HepG2 (cell line): ENCODE results near the gene ST3GAL2. TPM values are rescaled to one million over a fixed set of nuclear protein-coding genes. Genes with fewer than 3 reads are reported as not detected.

Experiments
- CC2D1A ChIP-seq: sonication (generic); formaldehyde crosslinking; IDR thresholded peaks from 2 replicates; pipeline ENCODE4 v1.8.1; 2023; ENCODE audit warnings: mild to moderate bottlenecking, missing genetic modification reagents
- FOXK1 ChIP-seq: sonication (generic); formaldehyde crosslinking; IDR thresholded peaks from 2 replicates; pipeline ENCODE4 v1.4.0; 2020; ENCODE audit warnings: low read depth, missing genetic modification reagents, borderline replicate concordance
- FOXP4 ChIP-seq: sonication (generic); formaldehyde crosslinking; IDR thresholded peaks from 2 replicates; pipeline ENCODE4 v1.4.0; 2020; ENCODE audit warnings: missing genetic modification reagents
- GTF3A ChIP-seq: sonication (generic); formaldehyde crosslinking; conservative IDR thresholded peaks from 2 replicates; pipeline ENCODE4 v1.4.0; 2020; ENCODE audit warnings: mild to moderate bottlenecking, missing genetic modification reagents
- HOXA9 ChIP-seq: sonication (generic); formaldehyde crosslinking; IDR thresholded peaks from 2 replicates; pipeline ENCODE4 v1.8.1; 2022; ENCODE audit warnings: missing genetic modification reagents, mild to moderate bottlenecking, moderate library complexity, borderline replicate concordance
- KAT8 ChIP-seq: IDR thresholded peaks from 2 replicates; pipeline ENCODE4 v1.6.1; 2016; ENCODE audit warnings: missing genetic modification reagents, missing compliant biosample characterization
- MED13 ChIP-seq: sonication (generic); formaldehyde crosslinking; IDR thresholded peaks from 2 replicates; pipeline ENCODE4 v1.5.0; 2020; ENCODE audit warnings: missing genetic modification reagents
- MLXIP ChIP-seq: sonication (generic); formaldehyde crosslinking; IDR thresholded peaks from 2 replicates; pipeline ENCODE4 v1.9.0; 2021; ENCODE audit warnings: missing genetic modification reagents, borderline replicate concordance
- NAIF1 ChIP-seq: sonication (generic); formaldehyde crosslinking; IDR thresholded peaks from 2 replicates; pipeline ENCODE4 v1.5.0; 2020; ENCODE audit warnings: mild to moderate bottlenecking, missing genetic modification reagents, borderline replicate concordance
- ONECUT2 ChIP-seq: sonication (generic); formaldehyde crosslinking; IDR thresholded peaks from 2 replicates; pipeline ENCODE4 v1.4.0; 2020; ENCODE audit warnings: missing genetic modification reagents
- RARA ChIP-seq: IDR thresholded peaks from 2 replicates; pipeline ENCODE4 v1.6.1; 2016; ENCODE audit warnings: missing genetic modification reagents, missing compliant biosample characterization
- RCOR2 ChIP-seq: IDR thresholded peaks from 2 replicates; pipeline ENCODE4 v1.6.1; 2016; ENCODE audit warnings: missing biosample characterization, missing genetic modification reagents
- RXRB ChIP-seq: IDR thresholded peaks from 2 replicates; pipeline ENCODE4 v1.6.1; 2016; ENCODE audit warnings: borderline replicate concordance, missing genetic modification reagents, missing compliant biosample characterization
- XRCC5 ChIP-seq: fragments of 200-400 bp; formaldehyde crosslinking; optimal IDR thresholded peaks from 2 replicates; pipeline ENCODE3; 2017; ENCODE audit warnings: mild to moderate bottlenecking, low read length
- ZFP36L1 ChIP-seq: sonication (generic); formaldehyde crosslinking; IDR thresholded peaks from 2 replicates; pipeline ENCODE4 v1.8.0; 2022; ENCODE audit warnings: mild to moderate bottlenecking, missing genetic modification reagents, moderate library complexity
- ZNF232 ChIP-seq: sonication (generic); formaldehyde crosslinking; IDR thresholded peaks from 2 replicates; pipeline ENCODE4 v1.4.0; 2020; ENCODE audit warnings: missing genetic modification reagents, borderline replicate concordance
- ZNF3 ChIP-seq: IDR thresholded peaks from 2 replicates; pipeline ENCODE4 v1.7.0; 2017; ENCODE audit warnings: inconsistent platforms
- ZNF713 ChIP-seq: sonication (generic); formaldehyde crosslinking; IDR thresholded peaks from 2 replicates; pipeline ENCODE4 v1.4.0; 2020; ENCODE audit warnings: mild to moderate bottlenecking, missing genetic modification reagents
- ZNF770 ChIP-seq: sonication (generic); formaldehyde crosslinking; IDR thresholded peaks from 2 replicates; pipeline ENCODE4 v1.5.0; 2020; ENCODE audit warnings: mild to moderate bottlenecking, missing genetic modification reagents
- ZSCAN30 ChIP-seq: sonication (generic); formaldehyde crosslinking; IDR thresholded peaks from 2 replicates; pipeline ENCODE4 v1.5.0; 2020; ENCODE audit warnings: mild to moderate bottlenecking, missing genetic modification reagents
- ZSCAN9 ChIP-seq: IDR thresholded peaks from 2 replicates; pipeline ENCODE4 v1.6.1; 2016; ENCODE audit warnings: borderline replicate concordance
- polyA plus RNA-seq, 8 experiments: library from polyadenylated mRNA; depleted of rRNA in 3 of 8; stranded (reverse) in 7 of 8; unstranded in 1 of 8; fragments of >200 nt; fragmentation: Illumina TruSeq in 4 of 8; extraction: Trizol in 4 of 8; gene quantifications; 2 replicates each; pipeline versions ENCODE4 v1.2.1 to v1.2.3, GENCODE V29; 2011 to 2016; ENCODE audit warnings: low read depth in 4 of 8, missing spikeins in 1 of 8, mixed read lengths in 1 of 8; ENCODE audit not compliant: insufficient read depth in 1 of 8
- total RNA-seq, 5 experiments: library from RNA; depleted of rRNA; stranded (reverse); fragments of >200 nt; fragmentation: Illumina TruSeq; extraction: Trizol; gene quantifications; 2 replicates each; pipeline ENCODE4 v1.2.3, GENCODE V29; 2016; ENCODE audit warnings: low read depth in 1 of 5

Gene ST3GAL2
- total and polyA plus RNA-seq, 2 of the 13 experiments (the other 11 are each of a cell fraction or from before 2014, with no cell fraction given), result 16.3 to 24.9 TPM

- peak; percentile 55; the same call in 1 of the 2 replicates for TF ChIP-seq RARA
- no peak for TF ChIP-seq MLXIP
- no peak for TF ChIP-seq ZNF713 (CRISPR knock-in tag)
- TF ChIP-seq FOXP4 (CRISPR knock-in tag), result peak; percentile 39
- TF ChIP-seq ZSCAN30 (CRISPR knock-in tag), result no peak
- TF ChIP-seq GTF3A (CRISPR knock-in tag), result no peak
- TF ChIP-seq ZSCAN9 (CRISPR knock-in tag), result no peak
- no peak for TF ChIP-seq XRCC5
- TF ChIP-seq ZNF770 (CRISPR knock-in tag), result peak; percentile 70; the same call in 1 of the 2 replicates
- peak; percentile 48; the same call in 1 of the 2 replicates for TF ChIP-seq FOXK1
- no peak for TF ChIP-seq ONECUT2 (CRISPR knock-in tag)
- peak; percentile 24; the same call in 1 of the 2 replicates for TF ChIP-seq RXRB (CRISPR knock-in tag)
- no peak for TF ChIP-seq ZNF3 (CRISPR knock-in tag)
- TF ChIP-seq KAT8 (CRISPR knock-in tag), result 0 out of 2 replicates have a peak, but pooled peaks have one; percentile 22
- no peak for TF ChIP-seq NAIF1 (CRISPR knock-in tag)
- no peak for TF ChIP-seq HOXA9 (CRISPR knock-in tag)
- no peak for TF ChIP-seq ZNF232 (CRISPR knock-in tag)
- TF ChIP-seq CC2D1A (CRISPR knock-in tag), result no peak
- TF ChIP-seq MED13 (CRISPR knock-in tag), result no peak
- TF ChIP-seq RCOR2, result no peak
- no peak for TF ChIP-seq ZFP36L1 (CRISPR knock-in tag)
These were observed 1.8 kb downstream of the ST3GAL2 start (continued) for GRCh38 chr16:70437017-70437581.
